ENCODE data around the gene MRAS. TPM values are rescaled to one million over a fixed set of nuclear protein-coding genes. Genes with fewer than 3 reads are reported as not detected.

Gene MRAS
- total and polyA plus RNA-seq, 8 donors = 2.3 to 12.6 (median 4.7) TPM

DNA sequence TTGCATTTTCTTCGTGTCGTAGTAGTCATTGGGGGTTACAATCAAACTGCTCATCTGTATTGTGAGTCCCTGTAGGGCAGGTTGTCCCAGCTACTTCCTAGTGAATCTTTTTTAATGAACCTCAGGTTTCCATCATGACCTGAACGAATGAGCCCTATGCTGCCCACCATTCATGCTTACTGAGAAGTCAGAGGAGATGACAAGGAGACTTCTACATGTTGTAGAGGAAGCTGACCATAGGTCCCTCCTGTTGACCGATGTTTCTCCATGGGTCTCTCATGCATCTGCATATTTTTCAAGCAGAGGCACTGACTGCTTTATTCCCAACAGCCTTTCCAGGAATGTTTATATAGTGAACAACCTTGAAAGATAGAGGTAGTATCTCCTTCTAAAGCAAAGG, 13.8 kb upstream of the MRAS start:
- Histone ChIP-seq H3K36me3 (no peaks in the 10 kb centered on the region), H3K4me3 (no peak overlapping the region), H3K9me3 (no peaks in the 10 kb centered on the region), H3K27me3 (no peaks in the 10 kb centered on the region), H3K27ac (peak overlapping the region in 1 of 4 donors; percentile 8), H3K4me1 (peaks cover 5 to 9% (median 7%) of the 10 kb centered on the region in 3 donors)
- ATAC-seq = peak in 3 of 4 donors; percentile 14 to 64 (median 18)
- 39 to 41% methylated on average over 4 of the region's 4 CpGs for WGBS, 2 donors
- TF ChIP-seq, protein P1, sequence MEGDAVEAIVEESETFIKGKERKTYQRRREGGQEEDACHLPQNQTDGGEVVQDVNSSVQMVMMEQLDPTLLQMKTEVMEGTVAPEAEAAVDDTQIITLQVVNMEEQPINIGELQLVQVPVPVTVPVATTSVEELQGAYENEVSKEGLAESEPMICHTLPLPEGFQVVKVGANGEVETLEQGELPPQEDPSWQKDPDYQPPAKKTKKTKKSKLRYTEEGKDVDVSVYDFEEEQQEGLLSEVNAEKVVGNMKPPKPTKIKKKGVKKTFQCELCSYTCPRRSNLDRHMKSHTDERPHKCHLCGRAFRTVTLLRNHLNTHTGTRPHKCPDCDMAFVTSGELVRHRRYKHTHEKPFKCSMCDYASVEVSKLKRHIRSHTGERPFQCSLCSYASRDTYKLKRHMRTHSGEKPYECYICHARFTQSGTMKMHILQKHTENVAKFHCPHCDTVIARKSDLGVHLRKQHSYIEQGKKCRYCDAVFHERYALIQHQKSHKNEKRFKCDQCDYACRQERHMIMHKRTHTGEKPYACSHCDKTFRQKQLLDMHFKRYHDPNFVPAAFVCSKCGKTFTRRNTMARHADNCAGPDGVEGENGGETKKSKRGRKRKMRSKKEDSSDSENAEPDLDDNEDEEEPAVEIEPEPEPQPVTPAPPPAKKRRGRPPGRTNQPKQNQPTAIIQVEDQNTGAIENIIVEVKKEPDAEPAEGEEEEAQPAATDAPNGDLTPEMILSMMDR (IDR thresholded peaks at IDR 0.05) = no peak
- no peak for FAIRE-seq
- DNase-seq = no peak
- intact Hi-C loops (cut with DNase I) = no loop called here

DNA sequence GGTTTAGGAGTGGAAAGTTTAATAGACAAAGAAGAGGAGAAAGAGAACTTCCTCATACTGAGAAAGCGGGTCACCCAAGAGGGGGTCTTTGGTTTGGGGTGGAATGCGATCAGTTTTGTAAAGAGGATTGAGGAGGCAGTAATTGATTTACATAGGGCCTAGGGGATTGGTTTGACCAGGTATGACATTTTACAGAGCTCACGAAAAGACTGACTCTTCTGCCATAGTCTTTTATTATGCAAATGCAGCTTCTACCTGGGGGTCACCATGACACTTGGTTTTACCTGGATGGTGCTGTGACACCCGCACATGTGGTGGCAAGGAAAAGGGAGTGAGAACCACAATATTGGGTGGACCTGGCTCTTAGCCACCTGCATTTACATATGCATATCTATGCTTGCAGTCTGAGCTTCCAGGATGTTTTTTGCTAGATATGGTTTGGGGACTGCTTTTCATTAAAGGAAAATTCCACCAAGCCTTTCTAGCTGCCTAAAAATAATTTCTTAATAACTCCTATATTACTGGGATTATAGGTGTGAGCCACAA, 11.9 kb upstream of the MRAS start:
- H3K9me3 ChIP-seq = no peaks in the 10 kb centered on the region
- H3K4me3 ChIP-seq = no peak overlapping the region
- no peak for DNase-seq
- H3K36me3 ChIP-seq = no peaks in the 10 kb centered on the region
- no peaks in the 10 kb centered on the region for H3K27me3 ChIP-seq
- H3K27ac ChIP-seq = no peak overlapping the region
- intact Hi-C loops (cut with DNase I) = no loop called here
- TF ChIP-seq, protein P1 (IDR thresholded peaks at IDR 0.05) = no peak
- no peak for FAIRE-seq
- H3K4me1 ChIP-seq = peaks cover 5 to 9% (median 7%) of the 10 kb centered on the region in 3 donors
- no peak for ATAC-seq
- 84 to 86% methylated on average over 4 of the region's 4 CpGs for WGBS, 2 donors

DNA sequence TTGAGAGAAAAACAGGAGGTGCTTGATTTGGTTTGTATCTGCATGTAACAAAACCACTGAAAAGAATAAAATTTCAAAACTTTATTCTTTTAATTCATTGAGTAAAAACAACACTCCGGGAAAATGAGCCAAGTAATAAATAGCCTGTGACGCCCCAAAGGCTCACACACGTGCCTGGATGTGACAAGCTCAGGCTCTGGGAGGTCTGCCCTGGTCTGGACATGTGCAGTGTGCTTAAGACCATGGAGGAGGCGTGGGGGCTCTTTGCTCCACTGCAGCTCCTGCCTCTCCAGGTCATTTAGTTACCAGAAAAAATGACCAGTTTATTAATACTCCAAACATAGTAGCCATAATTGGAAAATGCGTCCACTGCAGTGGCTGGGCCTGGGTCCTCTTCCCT, 10.1 kb upstream of the MRAS start:
- H3K36me3 ChIP-seq = no peaks in the 10 kb centered on the region
- FAIRE-seq = no peak

DNA sequence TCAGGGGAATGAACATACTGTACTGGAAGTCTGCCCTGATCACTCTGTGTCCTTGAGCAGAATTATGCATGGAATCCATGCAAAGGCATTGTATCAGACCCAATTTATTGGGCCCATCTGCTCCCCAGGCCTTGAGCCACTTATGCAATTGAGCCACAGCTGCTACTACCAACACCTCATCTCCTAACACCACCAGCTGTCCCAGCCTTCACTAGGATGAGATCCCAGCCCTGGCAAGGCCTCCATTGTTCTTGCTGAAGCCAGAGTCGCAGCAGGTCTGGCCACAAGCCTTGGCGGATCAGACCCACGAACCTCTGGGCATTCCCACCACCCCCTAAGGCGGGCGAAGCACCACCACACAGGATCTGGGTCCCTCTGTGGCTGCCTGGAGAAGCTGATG, 9.6 kb upstream of the MRAS start:
- TF ChIP-seq, protein P1 (IDR thresholded peaks at IDR 0.05) = no peak
- FAIRE-seq = no peak
- 89 to 91% methylated on average over 5 of the region's 5 CpGs for WGBS, 2 donors
- intact Hi-C loops (cut with DNase I) = no loop called here
- H3K27ac ChIP-seq = no peak overlapping the region
- ATAC-seq = no peak
- H3K4me1 ChIP-seq = peaks cover 5 to 9% (median 7%) of the 10 kb centered on the region in 3 donors
- H3K36me3 ChIP-seq = no peaks in the 10 kb centered on the region
- no peaks in the 10 kb centered on the region for H3K27me3 ChIP-seq
- H3K4me3 ChIP-seq = no peak overlapping the region
- no peak for DNase-seq
- no peaks in the 10 kb centered on the region for H3K9me3 ChIP-seq

More for the DNA sequence above, 10.1 kb upstream of the MRAS start:
- no peaks in the 10 kb centered on the region for H3K27me3 ChIP-seq
- DNase-seq (no peak), ATAC-seq (no peak)
- TF ChIP-seq, protein P1 (IDR thresholded peaks at IDR 0.05) = no peak
- no peaks in the 10 kb centered on the region for H3K9me3 ChIP-seq
- WGBS, 2 donors = 49 to 60% methylated on average over 5 of the region's 5 CpGs
- H3K27ac ChIP-seq = no peak overlapping the region
- peaks cover 5 to 9% (median 7%) of the 10 kb centered on the region in 3 donors for H3K4me1 ChIP-seq
- intact Hi-C loops (cut with DNase I) = no loop called here
- no peak overlapping the region for H3K4me3 ChIP-seq

DNA sequence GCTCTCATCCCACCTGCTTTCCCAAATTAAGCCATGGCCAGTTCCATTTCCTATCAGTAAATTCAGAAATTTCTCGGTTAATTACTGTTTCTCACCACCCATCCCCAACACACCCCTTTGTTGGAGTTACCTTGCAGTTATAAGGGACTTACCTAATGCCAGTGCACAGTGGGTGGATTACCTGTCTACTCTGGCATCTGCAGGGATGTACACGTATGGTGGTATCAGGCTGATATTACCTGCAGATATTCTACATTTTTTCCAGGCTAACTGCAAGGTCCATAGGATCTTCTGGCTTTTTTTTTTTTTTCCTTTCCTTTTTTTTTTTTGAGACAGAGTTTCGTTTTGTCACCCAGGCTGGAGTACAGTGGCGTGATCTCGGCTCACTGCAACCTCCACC, 7.9 kb upstream of the MRAS start:
- TF ChIP-seq, protein P1 (IDR thresholded peaks at IDR 0.05) = no peak
- Histone ChIP-seq H3K4me1 (no peaks in the 10 kb centered on the region), H3K27ac (no peak overlapping the region), H3K9me3 (no peaks in the 10 kb centered on the region), H3K4me3 (no peak overlapping the region), H3K36me3 (no peaks in the 10 kb centered on the region), H3K27me3 (no peaks in the 10 kb centered on the region)
- 76 to 95% methylated on average over 5 of the region's 5 CpGs for WGBS, 2 donors
- DNase-seq = no peak
- FAIRE-seq = no peak
- intact Hi-C loops (cut with DNase I) = no loop called here
- ATAC-seq = no peak
